ENCODE data around the gene RBM22. TPM values are rescaled to one million over a fixed set of nuclear protein-coding genes. Genes with fewer than 3 reads are reported as not detected.

Gene RBM22
- polyA plus RNA-seq, 1 of the 3 experiments (the other 2 are of a cell fraction): 30.7 TPM

- H3K4me1 ChIP-seq (ENCODE audit: control insufficient read depth in 1 of 2, insufficient read depth in 2 of 2, low read depth in 1 of 2, low read length in 1 of 2): no peaks in the 10 kb centered on the region
- no peaks in the 10 kb centered on the region for H3F3A ChIP-seq (replicated peaks; ENCODE audit: insufficient read depth)
- H4K20me1 ChIP-seq (ENCODE audit: insufficient read depth): 0 out of 2 replicates have a peak, but pooled peaks cover 8% of the 10 kb centered on the region
- H3K9me2 ChIP-seq: no peaks in the 10 kb centered on the region
- no peak overlapping the region for H3K9ac ChIP-seq
- peaks cover 6% of the 10 kb centered on the region; the same call in 1 of the 2 replicates for H3K9me3 ChIP-seq
- no peak overlapping the region for H2AFZ ChIP-seq (ENCODE audit: low read depth)
- no peak overlapping the region for H3K4me2 ChIP-seq
- ChIA-PET POLR2A (no interaction called here), CTCF (interaction anchor here (0.8 kb wide), 2 partner anchors 9 to 196 kb away, joined by 3 to 4 read pairs; no protein-coding TSS in a partner anchor)
- no peak overlapping the region for H3K4me3 ChIP-seq (ENCODE audit: low read depth in 2 of 2, low read length in 1 of 2)
- no peak overlapping the region for H3K27ac ChIP-seq (ENCODE audit: low read depth in 2 of 2, low read length in 1 of 2)
- TF ChIP-seq RAD21 (IDR thresholded peaks at IDR 0.05; ENCODE audit: low read length) (no peak), GABPA (IDR thresholded peaks at IDR 0.05; ENCODE audit: low read depth) (no peak), ZBTB33 (IDR thresholded peaks at IDR 0.05; ENCODE audit: borderline replicate concordance, low read depth) (no peak), FOXM1 (IDR thresholded peaks at IDR 0.05; ENCODE audit: low read depth) (no peak), TEAD4 (IDR thresholded peaks at IDR 0.05; ENCODE audit: borderline replicate concordance, insufficient read depth) (no peak), TAF1 (IDR thresholded peaks at IDR 0.05; ENCODE audit: borderline replicate concordance, low read depth, low read length) (no peak), MXI1 (IDR thresholded peaks at IDR 0.05; ENCODE audit: low read depth, low read length) (no peak), FOSL2 (IDR thresholded peaks at IDR 0.05; ENCODE audit: borderline replicate concordance, low read depth) (no peak), REST (IDR thresholded peaks at IDR 0.05; ENCODE audit: low read depth, low read length) (no peak), SMC3 (IDR thresholded peaks at IDR 0.05; ENCODE audit: low read depth, low read length) (no peak), NRF1 (IDR thresholded peaks at IDR 0.05; ENCODE audit: low read depth, low read length) (no peak), FOXJ3 (CRISPR knock-in tag; IDR thresholded peaks at IDR 0.05) (no peak), JUND (IDR thresholded peaks at IDR 0.05) (no peak), POLR2AphosphoS5 (IDR thresholded peaks at IDR 0.05; ENCODE audit: low read depth, low read length) (no peak), RCOR1 (IDR thresholded peaks at IDR 0.05; ENCODE audit: low read length) (no peak), ELF1 (IDR thresholded peaks at IDR 0.05) (no peak), MAX (IDR thresholded peaks at IDR 0.05; ENCODE audit: low read depth) (no peak)
- H3K36me3 ChIP-seq (replicated peaks in 1 of 2; ENCODE audit: control insufficient read depth in 1 of 2, insufficient read depth in 2 of 2, low read length in 1 of 2): peaks cover 3 to 52% of the 10 kb centered on the region in 2 experiments
- peaks cover 94% of the 10 kb centered on the region for H3K79me2 ChIP-seq (ENCODE audit: insufficient read depth)
- no peaks in the 10 kb centered on the region for H3K27me3 ChIP-seq (ENCODE audit: insufficient read depth)
- no peak for DNase-seq
These were observed 40.1 kb upstream of the RBM22 start for GRCh38 chr5:150740992-150741391.

All from SK-N-SH (cell line).